Ectodermal cell (in vitro differentiated cells): Measurements from ENCODE around the gene SGCA.

Experiments
- H3K27ac ChIP-seq: 2 replicates; pipeline ENCODE4 v1.7.0; 2013; ENCODE audit warnings: mild to moderate bottlenecking, low read depth, low read length; ENCODE audit not compliant: insufficient read depth, poor library complexity, severe bottlenecking
- H3K27me3 ChIP-seq: 2 replicates; pipeline ENCODE4 v1.7.0; 2013; ENCODE audit warnings: mild to moderate bottlenecking, low read length; ENCODE audit not compliant: insufficient read depth, control insufficient read depth, poor library complexity, severe bottlenecking
- H3K36me3 ChIP-seq: one replicate; pipeline ENCODE4 v1.7.0; 2013; ENCODE audit warnings: low read length; ENCODE audit not compliant: control insufficient read depth, insufficient read depth
- H3K4me1 ChIP-seq: one replicate; pipeline ENCODE4 v1.7.0; 2013; ENCODE audit warnings: low read length; ENCODE audit not compliant: control insufficient read depth, insufficient read depth
- H3K4me3 ChIP-seq: 2 replicates; pipeline ENCODE4 v1.7.0; 2013; ENCODE audit warnings: low read depth, low read length, control low read depth; ENCODE audit not compliant: insufficient read depth
- H3K9me3 ChIP-seq: 2 replicates; pipeline ENCODE4 v1.7.0; 2013; ENCODE audit warnings: mild to moderate bottlenecking, low read length, moderate library complexity; ENCODE audit not compliant: control insufficient read depth
- WGBS, 2 experiments: methylation state at CpG; one replicate each; pipeline ENCODE4 v1.1.7; 2013; ENCODE audit warnings: missing lambda C conversion rate in 2 of 2; 5-methylcytosine and 5-hydroxymethylcytosine counted together

SGCA gene

DNA sequence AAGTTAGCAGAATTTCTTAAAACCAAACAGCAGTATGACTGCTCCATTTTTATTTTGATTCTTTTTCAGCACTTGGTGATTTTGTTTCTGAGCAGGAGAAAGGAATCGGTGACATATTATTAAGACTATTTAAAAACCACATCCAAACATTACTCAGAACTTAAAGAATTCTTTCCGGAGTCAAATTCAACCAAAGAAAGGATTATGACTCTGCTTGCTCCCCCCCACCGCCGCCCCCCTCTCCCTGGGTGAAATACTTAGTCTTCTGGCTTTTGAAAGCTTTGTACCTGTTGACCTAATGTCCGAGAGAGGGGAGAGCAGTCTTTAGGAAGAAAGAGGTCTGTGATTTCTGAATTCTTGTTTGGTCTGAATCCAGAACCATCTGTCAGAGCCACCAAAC, 53.5 kb downstream of the SGCA start:
- H3K9me3 ChIP-seq: no peaks in the 10 kb centered on the region
- peaks cover 24% of the 10 kb centered on the region for H3K4me1 ChIP-seq
- WGBS, 2 experiments: 27 to 42% methylated on average over 3 to 5 of the region's 5 CpGs
- no peaks in the 10 kb centered on the region for H3K36me3 ChIP-seq
- no peak overlapping the region for H3K4me3 ChIP-seq
- H3K27me3 ChIP-seq: no peaks in the 10 kb centered on the region
- H3K27ac ChIP-seq: peak overlapping the region; percentile 30

DNA sequence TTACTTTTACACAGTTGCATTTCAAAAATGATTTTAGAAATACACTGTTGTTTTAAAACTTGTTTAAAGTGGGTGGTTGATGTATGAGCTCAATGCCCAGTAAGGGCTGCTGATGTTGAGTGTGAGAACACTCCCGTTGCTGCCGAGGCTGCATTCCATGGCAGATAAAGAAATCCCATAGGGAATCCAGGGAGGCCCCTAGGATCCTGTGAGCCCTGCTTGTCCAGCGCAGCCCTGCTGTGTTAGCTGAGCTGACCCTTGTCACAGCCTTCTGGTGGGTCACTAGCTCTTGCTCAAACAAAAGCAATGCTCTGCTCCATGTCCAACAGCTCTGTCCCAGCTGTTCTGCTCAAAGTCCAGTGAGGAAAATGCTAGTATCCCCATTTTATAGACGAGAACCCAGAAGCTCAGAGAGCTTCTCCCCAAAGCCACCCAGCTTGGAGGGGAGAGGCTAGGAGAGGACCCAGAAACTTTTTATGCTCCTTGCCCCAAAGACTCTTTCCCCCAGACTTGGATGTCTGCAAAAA, 54.2 kb downstream of the SGCA start:
- 29% methylated on average over 4 of the region's 4 CpGs for WGBS, 2 experiments
- Histone ChIP-seq H3K27me3 (no peaks in the 10 kb centered on the region), H3K27ac (peak overlapping the region; percentile 30), H3K4me3 (no peak overlapping the region), H3K9me3 (no peaks in the 10 kb centered on the region), H3K36me3 (no peaks in the 10 kb centered on the region), H3K4me1 (peaks cover 24% of the 10 kb centered on the region)

DNA sequence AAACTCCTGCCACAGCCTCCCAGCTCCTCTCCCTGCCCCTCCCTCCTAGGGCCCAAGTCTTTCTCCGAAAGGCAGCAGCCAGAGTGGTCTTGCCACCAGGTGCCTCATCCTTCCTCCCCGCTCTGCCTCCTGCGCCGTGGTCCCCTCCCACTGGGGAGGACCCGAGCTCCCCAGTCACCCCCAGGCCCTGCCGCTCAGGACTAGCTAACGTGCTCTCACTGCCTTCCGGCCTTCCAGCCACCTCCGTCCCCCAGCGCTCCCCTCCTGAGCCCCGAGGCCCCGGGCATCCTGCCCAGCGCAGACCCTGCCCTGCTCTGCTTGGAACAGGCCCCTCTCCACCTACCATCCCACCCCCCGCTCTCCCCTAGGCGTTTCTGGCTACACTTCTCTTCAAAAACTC, 55.0 kb downstream of the SGCA start:
- WGBS, 2 experiments: 80 to 83% methylated on average over 15 of the region's 15 CpGs
- Histone ChIP-seq H3K27ac (no peak overlapping the region), H3K4me1 (peaks cover 24% of the 10 kb centered on the region)

DNA sequence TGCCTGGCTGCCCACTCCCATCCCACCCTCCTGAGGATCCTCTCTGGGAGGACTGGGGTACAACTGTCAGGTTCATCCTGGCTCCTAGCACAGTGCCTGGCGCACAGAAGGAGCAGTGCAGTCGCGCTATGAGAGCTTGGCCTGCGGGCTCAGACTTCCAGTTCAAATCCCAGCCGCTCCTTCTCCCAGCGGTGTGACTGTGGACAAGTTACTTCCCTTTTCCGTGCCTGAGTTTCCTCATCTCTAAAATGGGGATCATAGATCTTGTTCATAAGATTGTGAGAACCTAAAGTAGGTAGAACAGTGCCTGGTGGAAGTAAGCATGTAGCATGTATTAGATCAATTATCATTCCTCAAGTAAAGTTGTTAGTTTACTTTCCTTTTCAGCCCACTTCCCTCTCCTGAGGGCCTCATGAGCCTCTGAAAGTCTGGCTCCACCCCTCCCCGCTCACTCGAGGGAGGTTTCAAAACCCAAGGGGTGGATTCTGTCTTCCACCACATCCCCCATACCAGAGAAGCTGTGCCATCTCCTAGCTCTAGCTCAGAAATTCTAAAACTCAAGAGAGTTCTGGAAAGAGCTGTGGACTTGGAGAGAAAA, 55.6 kb downstream of the SGCA start:
- no peak overlapping the region for H3K4me3 ChIP-seq
- H3K27me3 ChIP-seq: no peaks in the 10 kb centered on the region
- no peaks in the 10 kb centered on the region for H3K36me3 ChIP-seq
- no peak overlapping the region for H3K27ac ChIP-seq
- peaks cover 24% of the 10 kb centered on the region for H3K4me1 ChIP-seq
- WGBS, 2 experiments: 83 to 84% methylated on average over 9 of the region's 9 CpGs
- H3K9me3 ChIP-seq: no peaks in the 10 kb centered on the region

More for the DNA sequence above, 55.0 kb downstream of the SGCA start:
- Histone ChIP-seq H3K4me3 (no peak overlapping the region), H3K27me3 (no peaks in the 10 kb centered on the region), H3K9me3 (no peaks in the 10 kb centered on the region), H3K36me3 (no peaks in the 10 kb centered on the region)

DNA sequence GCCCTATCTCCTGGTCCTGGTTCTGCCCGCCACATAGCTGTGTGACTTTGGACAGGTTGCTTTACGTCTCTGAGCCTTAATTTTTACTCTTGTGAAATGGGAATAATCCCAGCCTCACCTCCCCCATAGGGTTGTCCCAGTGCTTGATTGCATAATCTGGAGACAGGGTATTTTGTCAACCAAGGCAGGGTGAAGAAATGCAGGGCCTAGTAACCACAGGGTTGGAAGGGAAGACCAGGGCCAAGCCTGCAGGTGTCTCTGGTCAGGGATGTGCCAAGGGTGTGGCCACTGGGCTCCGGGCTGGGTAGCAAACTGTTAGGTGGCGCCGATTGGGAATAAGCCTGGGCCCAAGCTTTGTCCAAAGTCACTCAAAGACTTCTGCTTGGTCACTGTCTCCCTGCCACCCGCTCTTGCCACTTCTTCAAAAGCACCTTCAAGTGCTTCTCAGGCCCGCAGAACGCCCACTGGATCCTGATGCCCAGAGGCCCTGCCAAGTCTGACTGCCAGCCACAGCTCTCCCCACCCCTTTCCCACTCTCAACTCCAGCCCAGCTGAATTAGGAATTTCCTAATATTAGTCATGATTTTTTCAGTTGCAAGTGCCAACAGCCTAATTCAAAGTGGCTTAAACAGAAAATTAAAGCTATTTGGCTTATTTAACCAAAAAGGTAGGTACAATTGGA, 56.2 kb downstream of the SGCA start:
- 93 to 94% methylated on average over 8 of the region's 8 CpGs for WGBS, 2 experiments
- Histone ChIP-seq H3K4me1 (peaks cover 24% of the 10 kb centered on the region), H3K27me3 (no peaks in the 10 kb centered on the region), H3K9me3 (no peaks in the 10 kb centered on the region), H3K4me3 (no peak overlapping the region), H3K27ac (no peak overlapping the region), H3K36me3 (no peaks in the 10 kb centered on the region)

DNA sequence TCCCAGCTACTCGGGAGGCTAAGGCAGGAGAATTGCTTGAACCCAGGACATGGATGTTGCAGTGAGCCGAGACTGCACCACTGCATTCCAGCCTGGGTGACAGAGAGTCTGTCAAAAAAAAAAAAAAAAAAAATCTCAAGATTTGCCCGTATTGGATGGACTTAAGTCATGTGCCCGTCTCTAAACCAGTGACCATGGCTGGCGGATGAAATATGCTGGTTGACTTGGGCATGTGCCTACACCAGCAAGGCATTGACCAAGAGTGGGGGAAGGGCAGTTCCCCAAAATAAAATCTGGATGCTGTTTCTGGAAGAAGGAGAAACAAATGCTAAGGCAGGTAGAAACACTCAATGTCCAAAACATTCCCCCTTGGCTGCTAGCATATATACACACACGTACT, 57.1 kb downstream of the SGCA start:
- Histone ChIP-seq H3K27me3 (no peaks in the 10 kb centered on the region), H3K4me3 (no peak overlapping the region), H3K36me3 (no peaks in the 10 kb centered on the region), H3K9me3 (no peaks in the 10 kb centered on the region), H3K4me1 (peaks cover 24% of the 10 kb centered on the region), H3K27ac (no peak overlapping the region)
- WGBS, 2 experiments: 92 to 95% methylated on average over 5 to 6 of the region's 6 CpGs
